GM21786 (cell line): ENCODE results near the gene RIPOR3.
"Not testable (repeated sequence)": the region's sequence is repeated elsewhere in the genome, so short reads cannot be mapped to it uniquely, and the experiment has no call there.

Experiments used
- ATAC-seq: cut with Tn5 transposase; IDR thresholded peaks from one replicate; pipeline ENCODE4 v1.9.1; 2021; ENCODE audit not compliant: unreplicated experiment

RIPOR3 gene

DNA sequence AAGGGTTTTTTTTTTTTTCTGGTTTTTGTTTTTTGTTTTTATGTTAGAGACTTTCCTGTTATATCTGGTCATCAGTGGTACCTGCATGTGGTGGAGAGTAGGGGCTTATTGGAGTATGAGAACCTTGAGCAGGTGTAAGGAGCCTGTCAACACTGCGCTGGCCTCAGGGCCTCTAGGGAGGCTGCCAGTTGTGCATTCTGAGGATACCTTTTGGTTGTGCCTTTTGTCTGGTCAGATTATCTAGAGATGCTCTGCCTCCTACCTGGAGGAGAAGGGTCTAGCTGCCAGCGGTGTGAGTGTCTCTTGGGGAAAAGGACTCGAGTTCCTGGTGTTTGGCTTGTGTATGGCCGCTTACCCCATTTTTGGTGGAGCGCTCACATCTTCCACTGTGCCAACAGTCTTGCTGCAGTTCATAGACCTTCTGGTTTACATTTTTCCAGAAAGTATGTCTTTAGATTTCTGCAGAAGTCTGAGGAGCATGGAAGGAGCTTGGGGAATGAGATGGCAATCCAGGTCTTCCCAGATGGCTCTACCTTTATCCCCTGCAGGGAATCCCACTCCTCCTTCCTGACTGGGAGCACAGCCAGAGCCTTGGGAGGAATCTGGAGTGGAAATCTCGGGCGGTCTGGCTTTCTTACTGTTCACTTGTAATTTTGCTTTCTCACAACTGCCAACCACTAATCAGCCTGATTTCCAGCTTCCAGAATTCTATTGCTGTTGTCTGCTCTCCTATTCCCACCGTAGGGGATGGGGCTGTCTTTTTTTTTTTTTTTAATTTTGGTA is 131.3 kb downstream of the RIPOR3 start:
- ATAC-seq: no peak

DNA sequence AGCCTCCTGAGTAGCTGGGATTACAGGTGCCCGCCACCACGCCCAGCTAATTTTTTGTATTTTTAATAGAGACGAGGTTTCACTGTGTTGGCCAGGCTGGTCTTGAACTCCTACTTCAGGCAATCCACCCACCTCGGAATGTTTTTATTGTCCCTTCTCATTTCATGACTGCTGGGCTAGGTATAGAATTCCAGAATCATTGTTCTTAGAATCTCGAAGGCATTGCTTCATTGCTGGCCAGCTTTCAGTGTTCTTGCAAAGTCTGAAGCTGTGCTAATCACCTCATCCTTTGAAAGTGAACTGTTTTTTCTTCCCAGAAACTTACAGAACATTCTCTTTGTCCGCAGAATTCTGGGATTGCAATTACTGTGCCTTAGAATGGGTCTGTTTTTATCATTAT is 132.2 kb downstream of the RIPOR3 start:
- ATAC-seq: no peak

DNA sequence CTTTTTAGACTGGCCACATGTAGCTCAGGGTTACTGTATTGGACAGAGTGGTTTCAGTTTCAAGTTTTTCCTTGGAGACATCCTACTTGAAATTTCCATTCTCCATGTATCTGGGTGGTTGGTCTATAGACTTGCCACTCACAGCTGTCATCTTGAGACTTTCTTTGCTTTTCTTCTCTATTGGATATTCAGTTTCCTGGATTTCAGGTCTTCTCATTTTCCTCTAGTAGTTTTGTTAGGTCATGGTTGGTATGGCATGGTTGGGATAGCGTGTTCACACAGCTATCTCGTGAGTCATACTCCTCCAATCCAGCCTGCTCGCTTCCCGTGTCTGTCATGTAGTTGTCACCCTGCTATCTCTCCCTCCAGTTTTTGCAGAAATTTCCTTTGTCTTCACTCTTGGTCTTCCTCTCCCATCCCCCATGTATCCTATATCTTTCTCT is 132.8 kb downstream of the RIPOR3 start:
- ATAC-seq: no peak

DNA sequence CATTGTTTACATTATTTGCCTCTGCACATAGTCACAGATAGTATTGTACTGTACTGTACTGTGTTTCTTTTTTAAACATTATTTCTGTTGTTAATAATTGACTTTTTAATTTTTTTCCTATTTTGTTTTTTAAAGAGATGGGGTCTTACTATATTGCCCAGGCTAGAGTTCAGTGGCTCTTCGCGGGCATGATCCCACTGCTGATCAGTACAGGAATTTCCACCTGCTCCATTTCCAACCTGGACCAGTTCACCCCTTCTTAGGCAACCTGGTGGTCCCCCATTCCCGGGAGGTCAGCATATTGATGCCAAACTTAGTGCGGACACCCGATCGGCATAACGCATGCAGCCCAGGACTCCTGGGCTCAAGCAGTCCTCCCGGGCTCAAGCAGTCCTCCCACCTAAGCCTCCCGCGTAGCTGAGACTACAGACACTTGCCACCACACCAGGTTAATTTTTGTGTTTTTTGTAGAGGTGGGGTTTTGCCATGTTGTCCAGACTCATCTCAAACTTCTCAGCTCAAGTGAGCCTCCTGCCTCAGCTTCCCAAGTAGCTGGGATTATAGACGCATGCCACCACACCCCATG is 133.7 kb downstream of the RIPOR3 start:
- no peak for ATAC-seq

DNA sequence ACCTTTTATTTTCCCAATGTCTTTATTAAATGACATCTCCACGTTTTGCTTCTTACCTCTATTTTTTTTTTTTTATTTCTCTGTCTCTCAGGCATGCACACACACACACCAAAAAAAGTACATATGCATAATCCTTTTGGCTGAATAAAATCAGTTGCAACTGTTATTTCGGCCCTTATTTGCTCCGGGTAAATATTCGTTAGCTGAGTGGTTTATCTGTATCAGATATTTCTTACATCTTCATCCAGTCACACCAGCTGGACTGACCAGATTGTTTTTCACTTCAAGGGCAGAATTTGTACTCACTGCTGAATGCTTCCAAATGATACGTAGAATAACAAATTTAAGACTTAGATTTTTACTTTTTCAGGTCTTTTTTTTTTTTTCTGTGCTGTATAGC is 135.7 kb downstream of the RIPOR3 start:
- no peak for ATAC-seq

DNA sequence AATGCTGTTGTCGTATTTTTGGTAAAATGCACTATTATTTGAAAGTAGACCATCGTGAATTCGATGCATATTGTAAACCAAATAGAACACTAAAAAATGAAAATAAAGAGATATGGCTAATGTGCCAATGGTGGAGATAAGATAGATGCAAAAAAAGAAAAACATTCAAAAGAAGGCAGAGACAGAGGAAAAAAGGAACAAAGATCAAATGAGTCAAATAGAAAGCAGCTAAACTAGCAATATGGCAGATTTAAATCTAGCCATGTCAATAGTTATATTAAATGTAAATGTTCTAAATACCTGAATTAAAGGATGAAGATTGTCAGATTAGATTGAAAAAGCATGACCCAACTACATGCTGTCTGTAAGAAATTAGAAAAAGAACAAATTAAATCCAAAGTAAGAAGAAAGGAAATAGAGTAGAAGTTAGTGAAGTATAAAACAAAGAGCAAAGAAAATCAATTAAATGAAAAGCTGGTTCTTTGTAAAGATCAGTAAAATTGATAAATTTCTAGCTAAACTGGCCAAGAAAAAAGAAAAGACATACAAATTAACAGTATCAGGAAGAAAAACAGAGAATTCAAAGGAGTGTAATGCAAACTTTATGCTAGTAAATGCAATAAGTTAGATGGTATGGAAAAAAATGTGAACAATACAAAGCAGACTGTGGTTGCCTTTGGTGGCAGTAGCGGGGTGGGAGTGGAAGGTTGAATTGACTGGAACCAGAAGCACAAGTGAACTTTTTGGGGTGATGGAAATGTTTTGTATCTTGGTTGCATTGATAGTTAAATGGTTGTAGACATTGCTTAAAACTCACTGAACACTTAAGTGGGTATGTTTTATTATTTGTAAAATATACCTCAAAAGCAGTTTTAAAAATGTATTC is 136.4 kb downstream of the RIPOR3 start:
- no peak for ATAC-seq

DNA sequence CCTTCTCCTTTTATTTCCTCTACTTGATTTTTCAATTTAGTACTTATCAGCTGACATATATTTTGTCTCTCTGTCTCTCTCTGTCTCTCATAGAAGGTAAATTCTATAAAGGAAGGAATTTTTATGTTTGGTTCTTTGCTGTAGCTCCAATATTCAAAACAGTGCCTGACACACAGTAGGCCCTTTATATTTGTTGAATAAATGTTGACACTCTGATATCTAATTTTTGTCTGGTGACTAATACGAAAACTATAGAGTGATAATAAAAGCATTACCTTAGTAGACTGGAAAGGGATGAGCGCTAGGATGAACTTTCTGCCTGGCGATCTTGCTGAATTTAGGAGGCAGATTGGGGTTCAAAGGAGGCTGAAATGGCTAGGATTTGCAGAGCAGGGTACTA is 138.4 kb downstream of the RIPOR3 start:
- ATAC-seq: no peak

DNA sequence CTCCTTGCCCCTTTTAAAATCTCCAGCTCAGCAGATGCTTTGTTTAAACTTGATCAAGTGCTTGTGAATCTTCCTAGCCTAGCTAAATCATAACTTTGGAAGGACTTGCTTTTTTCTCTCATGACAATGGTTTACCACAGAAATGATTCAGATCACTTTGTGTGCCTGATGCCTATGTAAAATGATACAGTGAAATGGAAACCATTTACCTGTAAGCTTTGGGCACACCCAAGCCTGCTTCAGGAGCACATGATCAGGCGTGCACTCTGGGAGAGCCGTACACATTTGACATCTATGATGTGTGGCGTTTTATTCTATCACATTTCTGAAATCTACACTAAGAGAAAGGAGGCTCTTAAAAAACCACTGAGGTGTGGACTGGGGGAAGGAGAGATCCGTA is 140.1 kb downstream of the RIPOR3 start:
- no peak for ATAC-seq

DNA sequence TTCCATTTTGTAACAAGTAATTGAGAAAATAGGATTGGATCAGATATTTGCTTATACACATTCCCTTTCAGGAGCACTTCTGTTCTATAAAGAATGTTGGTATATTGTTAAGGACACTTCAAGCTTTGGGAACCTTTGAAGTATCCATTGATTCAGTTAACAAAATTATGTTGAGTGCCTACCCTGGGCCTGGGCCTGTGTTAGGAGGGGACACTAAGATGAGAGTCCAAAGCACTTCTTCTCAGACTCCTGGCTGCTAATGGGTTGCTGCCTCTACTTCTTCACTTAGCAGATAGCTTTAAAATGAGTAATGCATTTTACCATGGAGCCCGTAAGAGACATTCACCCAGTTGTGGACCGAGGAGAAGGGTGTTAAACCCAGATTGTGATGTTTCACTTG is 140.8 kb downstream of the RIPOR3 start:
- ATAC-seq: no peak

DNA sequence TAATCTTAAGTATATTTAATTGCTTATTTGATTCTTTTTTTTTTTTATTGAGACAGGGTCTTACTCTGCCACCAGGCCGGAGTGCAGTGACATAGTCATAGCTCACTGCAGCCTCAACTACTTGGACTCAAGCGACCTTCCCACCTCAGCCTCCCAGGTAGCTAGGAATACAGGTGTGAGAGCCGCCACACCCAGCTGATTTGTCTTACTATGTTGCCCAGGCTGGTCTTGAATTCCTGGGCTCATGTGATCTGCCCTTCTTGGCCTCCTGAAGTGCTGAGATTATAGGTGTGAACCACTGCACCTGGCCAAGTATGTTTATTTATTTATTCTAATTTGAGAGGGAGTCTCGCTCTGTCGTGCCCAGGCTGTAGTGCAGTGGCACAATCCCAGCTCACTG is 142.9 kb downstream of the RIPOR3 start:
- no peak for ATAC-seq

DNA sequence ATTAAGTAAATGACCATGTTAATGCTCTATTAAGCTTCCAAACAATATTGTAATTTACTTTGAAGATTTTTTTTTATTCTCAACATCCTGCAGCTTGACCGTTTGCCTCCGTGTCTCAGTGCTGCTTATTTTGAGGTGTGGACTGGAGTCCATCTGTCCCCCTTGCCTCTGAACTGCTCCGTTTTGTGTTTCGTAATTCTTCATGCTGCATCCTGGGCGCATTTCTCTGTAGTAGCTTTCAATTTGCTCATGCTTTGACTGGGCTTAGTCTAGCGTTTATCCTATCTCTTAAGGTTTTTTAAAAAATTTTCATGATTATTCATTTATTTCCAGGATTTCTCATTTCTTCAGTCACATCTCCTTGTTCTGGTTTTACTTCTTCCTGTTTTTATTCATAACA is 143.4 kb downstream of the RIPOR3 start:
- no peak for ATAC-seq

DNA sequence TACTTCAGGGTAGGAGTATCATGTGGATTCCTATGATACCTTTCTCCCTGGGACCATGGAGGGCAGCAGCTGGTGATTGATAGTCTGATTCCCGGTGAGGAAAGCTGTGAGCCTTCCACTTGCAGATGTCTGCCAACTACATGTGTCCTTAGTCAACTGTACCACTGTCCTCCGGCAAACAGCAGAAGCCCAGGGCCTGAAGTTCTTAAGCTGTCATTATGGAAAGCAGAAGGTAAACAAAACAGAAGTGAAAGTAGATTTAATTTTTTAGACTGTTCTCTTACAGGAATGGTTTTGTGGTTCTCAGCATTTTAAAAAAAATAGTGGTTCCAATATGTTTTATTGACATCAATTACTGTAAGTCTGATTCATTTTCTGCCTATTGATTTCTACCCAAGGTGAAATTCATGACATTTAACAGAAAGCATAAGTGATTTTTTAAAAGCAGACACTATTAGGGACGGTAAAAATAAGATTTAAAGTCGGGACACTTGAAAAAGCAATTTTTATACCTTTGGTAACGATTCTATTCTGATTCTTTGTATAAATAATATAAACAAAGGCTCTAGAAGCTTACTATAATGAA is 144.5 kb downstream of the RIPOR3 start:
- ATAC-seq: no peak

DNA sequence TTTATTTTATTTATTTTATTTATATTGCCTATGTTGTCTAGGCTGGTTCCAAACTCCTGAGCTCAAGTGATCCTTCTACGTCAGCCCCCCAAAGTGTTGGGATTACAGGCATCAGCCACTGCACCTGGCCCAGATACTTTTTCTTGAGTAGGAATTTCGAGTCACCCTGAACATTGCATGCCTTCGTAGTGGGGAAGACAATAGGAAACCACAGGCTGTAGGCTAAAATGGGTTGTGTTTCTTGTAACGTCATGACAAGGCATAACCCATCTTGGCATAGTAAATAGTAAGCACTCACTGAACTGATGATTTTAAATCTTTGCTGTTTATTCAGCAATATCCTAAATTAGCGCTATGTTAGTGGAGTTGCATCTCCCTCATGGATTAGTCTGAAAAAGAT is 146.2 kb downstream of the RIPOR3 start:
- ATAC-seq: no peak

DNA sequence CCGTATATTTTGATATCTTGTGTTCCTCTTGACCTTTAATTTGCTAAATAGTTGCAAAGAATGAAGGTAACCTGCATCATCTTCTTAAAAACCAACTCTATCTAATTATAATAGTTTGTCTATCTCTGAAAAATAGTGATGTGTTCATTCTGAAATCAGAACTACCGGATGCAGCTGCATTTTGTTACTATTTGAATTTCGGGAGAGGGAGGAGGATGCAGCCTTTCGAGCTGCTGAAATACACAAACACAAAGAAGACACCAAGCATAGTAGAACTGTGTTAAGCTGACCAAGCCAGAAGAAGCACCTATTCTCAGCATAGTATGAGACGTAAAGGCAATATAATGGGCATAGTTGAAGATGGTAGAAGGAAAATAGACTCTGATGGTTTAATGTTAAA is 148.0 kb downstream of the RIPOR3 start:
- ATAC-seq: no peak

DNA sequence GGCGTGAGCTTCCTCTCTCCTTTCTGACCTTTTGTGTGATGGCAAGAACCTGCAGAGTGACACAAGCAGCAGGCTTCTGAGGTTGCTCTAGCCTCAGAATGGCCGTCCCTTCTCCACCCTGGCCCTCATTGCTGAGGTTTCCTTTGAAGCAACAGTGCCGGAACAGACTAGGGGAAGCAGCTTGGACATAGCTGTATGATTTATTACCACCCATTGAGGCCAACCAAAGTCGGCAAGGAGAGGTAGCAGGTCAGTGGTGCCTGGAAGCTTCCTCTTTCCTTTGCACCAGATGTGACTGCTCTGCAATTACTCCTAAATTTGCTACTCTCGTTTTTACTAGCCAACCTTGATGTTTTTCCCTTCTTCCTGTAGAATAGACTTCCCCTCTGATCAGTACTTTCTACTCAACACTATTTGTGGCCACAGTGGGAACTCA is 149.7 kb downstream of the RIPOR3 start:
- peak; percentile 47 for ATAC-seq

DNA sequence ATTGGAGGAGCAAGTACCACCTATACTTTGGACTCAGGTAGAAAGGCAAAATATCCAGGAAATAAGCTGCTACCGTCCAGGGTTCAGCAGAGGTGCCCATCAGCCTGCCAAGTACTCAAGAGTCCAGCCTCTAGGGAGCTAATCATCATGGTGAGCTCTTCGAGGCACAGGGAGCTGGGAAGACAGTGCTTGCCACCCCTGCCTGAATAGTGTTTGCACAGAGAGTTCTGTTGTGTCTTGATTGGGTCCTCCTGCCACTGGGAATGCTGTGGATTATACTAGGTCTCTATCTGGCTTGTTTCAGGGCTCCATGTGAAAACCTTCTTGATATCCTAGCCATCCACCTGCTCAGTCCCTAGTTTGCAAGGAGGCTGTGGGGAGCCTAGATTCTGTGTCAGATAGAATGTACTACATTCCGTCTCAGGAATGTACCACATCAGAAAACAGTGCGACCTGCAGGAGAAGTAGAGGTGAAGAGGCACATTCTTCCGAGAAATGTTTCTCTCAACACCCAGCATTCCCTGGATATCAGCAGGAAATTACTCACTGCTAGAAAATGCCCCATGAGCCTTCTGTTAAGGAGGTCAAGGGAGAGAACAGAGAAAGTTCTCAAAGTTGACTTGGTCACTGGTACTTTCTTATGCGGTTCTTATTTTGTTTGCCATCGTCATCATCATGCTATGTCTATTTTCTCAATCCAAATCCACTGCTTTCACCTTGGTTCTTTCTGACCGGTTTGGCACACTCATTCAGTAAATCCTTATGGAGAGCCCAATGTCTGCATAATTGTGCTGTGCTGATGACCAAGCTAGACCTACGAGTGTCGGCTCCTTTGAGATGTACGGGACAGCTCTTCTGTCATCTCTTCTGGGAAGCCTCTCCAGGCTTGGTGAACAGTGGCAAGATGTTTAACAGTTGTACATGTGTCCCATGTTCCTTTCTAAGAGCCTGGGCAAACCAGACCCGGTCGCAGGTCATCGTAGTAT is 150.4 kb downstream of the RIPOR3 start:
- peak; percentile 15 for ATAC-seq

DNA sequence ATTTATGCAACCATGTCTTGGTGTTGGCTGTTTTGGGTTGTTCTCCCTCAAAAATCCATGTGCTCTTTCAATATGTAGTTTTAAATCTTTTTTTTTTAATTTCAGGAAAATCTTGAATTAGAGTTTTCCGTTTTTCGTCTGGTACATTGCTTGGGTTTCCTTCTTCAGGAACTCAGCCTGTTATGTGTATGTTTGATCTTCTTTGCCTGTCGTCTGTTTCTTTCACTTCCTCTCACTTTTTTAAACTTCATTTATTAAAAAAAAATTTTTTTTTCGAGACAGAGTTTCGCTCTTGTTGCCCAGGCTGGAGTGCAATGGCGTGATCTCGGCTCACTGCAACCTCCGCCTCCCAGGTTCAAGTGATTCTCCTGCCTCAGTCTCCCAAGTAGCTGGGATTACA is 151.5 kb downstream of the RIPOR3 start:
- ATAC-seq: not testable (repeated sequence)

DNA sequence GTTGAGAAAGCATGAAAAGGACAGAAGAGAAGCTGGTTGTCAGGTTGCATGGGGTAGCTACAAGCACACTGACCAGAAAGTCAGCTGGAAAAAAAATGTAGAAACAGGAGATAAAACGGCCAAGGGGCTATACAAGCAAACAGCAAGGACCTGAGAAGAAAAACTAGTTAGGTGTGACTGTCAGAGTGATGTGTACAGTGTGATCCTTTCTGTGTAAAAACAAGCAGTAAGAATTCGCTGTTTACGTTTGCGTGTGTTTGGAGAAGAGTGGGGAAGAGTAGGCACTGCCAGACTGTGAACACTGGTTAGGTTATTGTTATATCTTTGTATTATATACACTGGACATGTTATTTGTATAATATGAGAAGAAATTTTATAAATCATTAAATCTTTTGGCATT is 153.1 kb downstream of the RIPOR3 start:
- ATAC-seq: no peak

DNA sequence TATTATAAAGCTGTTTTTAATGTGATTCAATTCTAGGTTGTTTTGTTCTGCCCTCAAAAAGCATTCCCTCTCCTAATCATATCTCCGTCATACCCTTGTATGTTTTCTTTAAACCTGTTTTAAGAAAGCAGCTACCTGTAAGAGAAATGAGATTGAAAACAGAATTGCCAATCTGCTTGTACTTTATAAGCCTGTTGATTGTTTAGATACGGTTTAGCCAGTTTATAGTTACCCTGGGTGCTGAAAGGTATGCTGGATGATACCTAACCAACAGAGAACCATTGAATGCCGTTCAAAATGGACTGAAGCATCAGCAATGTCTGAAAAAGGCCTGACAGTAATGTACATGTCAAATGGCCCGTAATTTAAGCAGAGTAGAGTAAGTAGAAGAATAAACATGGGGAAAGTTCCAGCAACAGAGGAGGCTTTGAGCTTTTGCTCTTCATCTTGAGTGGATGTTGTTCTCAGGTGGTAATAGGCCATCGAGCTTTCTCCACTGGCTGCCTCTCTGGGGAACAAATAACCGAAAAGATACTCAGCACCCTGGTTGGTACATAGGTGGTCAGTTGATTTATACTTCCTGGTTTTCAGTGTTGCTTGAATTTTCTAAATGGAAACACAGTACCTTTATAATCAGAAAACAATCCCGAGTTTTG is 153.7 kb downstream of the RIPOR3 start:
- ATAC-seq: no peak

DNA sequence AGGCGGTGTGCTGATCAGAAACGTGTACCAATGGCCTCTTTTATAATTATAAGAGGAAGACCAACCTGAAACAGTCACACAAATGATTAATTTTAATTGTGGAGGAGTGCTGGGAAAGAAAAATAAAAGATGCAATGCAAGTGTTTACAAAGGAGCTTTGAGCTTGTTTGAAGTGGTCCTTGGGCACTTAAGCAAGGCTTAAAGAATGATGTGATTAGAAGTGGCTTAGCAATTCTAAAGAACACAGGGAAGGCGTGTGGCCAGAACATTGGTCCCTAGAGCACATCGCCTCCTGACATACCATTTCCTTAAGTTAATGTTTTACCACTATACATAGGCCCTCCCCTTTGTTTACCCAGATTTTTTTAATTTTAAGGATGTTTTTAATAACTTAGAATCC is 155.0 kb downstream of the RIPOR3 start:
- ATAC-seq: no peak
